GM19240 (cell line): ENCODE data around the gene CDH13.

Experiments
- DNase-seq: peaks from one replicate; pipeline ENCODE4 v3.0.0; 2011; ENCODE audit warnings: low spot score; ENCODE audit not compliant: insufficient read length

Gene CDH13

GRCh38 chr16:83158320-83158957 lies 531.7 kb downstream of the CDH13 start:
- DNase-seq = no peak

GRCh38 chr16:83159049-83159448 lies 532.3 kb downstream of the CDH13 start:
- DNase-seq = no peak

- no peak for DNase-seq
Measured at GRCh38 chr16:83160287-83161020, 533.7 kb downstream of the CDH13 start.

- DNase-seq = no peak
Measured at GRCh38 chr16:83162791-83163190, 536.0 kb downstream of the CDH13 start.

- no peak for DNase-seq
Measured at GRCh38 chr16:83164816-83165215, 538.0 kb downstream of the CDH13 start.

GRCh38 chr16:83171396-83171795 lies 544.6 kb downstream of the CDH13 start:
- no peak for DNase-seq

GRCh38 chr16:83174671-83175070 lies 547.9 kb downstream of the CDH13 start:
- no peak for DNase-seq

GRCh38 chr16:83176802-83177201 lies 550.0 kb downstream of the CDH13 start:
- DNase-seq = no peak

- DNase-seq = no peak
Measured at GRCh38 chr16:83185902-83186301, 559.1 kb downstream of the CDH13 start.

GRCh38 chr16:83187405-83187804 lies 560.6 kb downstream of the CDH13 start:
- no peak for DNase-seq

GRCh38 chr16:83196796-83197195 lies 570.0 kb downstream of the CDH13 start:
- DNase-seq = no peak

- no peak for DNase-seq
Measured at GRCh38 chr16:83197450-83197849, 570.7 kb downstream of the CDH13 start.

GRCh38 chr16:83198977-83199376 lies 572.2 kb downstream of the CDH13 start:
- DNase-seq = no peak

GRCh38 chr16:83200005-83200779 lies 573.4 kb downstream of the CDH13 start:
- no peak for DNase-seq

- DNase-seq = no peak
Measured at GRCh38 chr16:83201748-83202147, 575.0 kb downstream of the CDH13 start.

- no peak for DNase-seq
Measured at GRCh38 chr16:83205896-83206295, 579.1 kb downstream of the CDH13 start.

- no peak for DNase-seq
Measured at GRCh38 chr16:83206426-83206825, 579.7 kb downstream of the CDH13 start.

- no peak for DNase-seq
Measured at GRCh38 chr16:83211711-83212110, 584.9 kb downstream of the CDH13 start.

- DNase-seq = no peak
Measured at GRCh38 chr16:83212301-83212841, 585.6 kb downstream of the CDH13 start.

GRCh38 chr16:83214671-83215070 lies 587.9 kb downstream of the CDH13 start:
- DNase-seq = no peak

GRCh38 chr16:83215406-83216001 lies 588.7 kb downstream of the CDH13 start:
- peak; percentile 43 for DNase-seq

GRCh38 chr16:83219285-83219684 lies 592.5 kb downstream of the CDH13 start:
- no peak for DNase-seq
